Mesothelial cell of epicardium (in vitro differentiated cells): ENCODE data around the gene FREY1. TPM values are rescaled to one million over a fixed set of nuclear protein-coding genes. Genes with fewer than 3 reads are reported as not detected.
A peak's percentile ranks its signal among the peaks of the same experiment; 100 is the strongest.

Experiments used
- DNase-seq, 2 experiments: peaks; one replicate each; pipeline ENCODE4 v3.0.0; 2021; ENCODE audit warnings: low spot score in 2 of 2; ENCODE audit not compliant: unreplicated experiment in 2 of 2
- H3K27ac Mint-ChIP-seq: 2 replicates; pipeline ENCODE4 v1.8.0; 2021; ENCODE audit warnings: mixed read lengths
- H3K27me3 Mint-ChIP-seq: 2 replicates; pipeline ENCODE4 v1.8.0; 2021; ENCODE audit warnings: low read depth, mixed read lengths
- H3K36me3 Mint-ChIP-seq: 2 replicates; pipeline ENCODE4 v1.8.0; 2021; ENCODE audit warnings: mixed read lengths
- H3K4me1 Mint-ChIP-seq: 2 replicates; pipeline ENCODE4 v1.8.0; 2021; ENCODE audit warnings: mixed read lengths
- H3K4me3 Mint-ChIP-seq: 2 replicates; pipeline ENCODE4 v1.8.0; 2021; ENCODE audit warnings: mild to moderate bottlenecking, moderate library complexity, mixed read lengths
- H3K9me3 Mint-ChIP-seq: 2 replicates; pipeline ENCODE4 v1.8.0; 2021; ENCODE audit warnings: mixed read lengths
- CTCF ChIP-seq: fragments of 200-600 bp; sonication (generic); IDR thresholded peaks from one replicate; pipeline ENCODE4 v1.5.0; 2021; ENCODE audit warnings: antibody characterized with exemption; ENCODE audit not compliant: unreplicated experiment
- total RNA-seq: library from RNA; stranded (reverse); gene quantifications from 3 replicates; pipeline ENCODE4 v1.2.1, GENCODE V29; 2021

The FREY1 gene
- total RNA-seq, 1 donor from 2014 or later: 3.9 TPM

- H3K9me3 Mint-ChIP-seq: no peaks in the 10 kb centered on the region
- peaks cover 39% of the 10 kb centered on the region for H3K27me3 Mint-ChIP-seq
- no peak overlapping the region for H3K27ac Mint-ChIP-seq
- DNase-seq: no peak
- H3K36me3 Mint-ChIP-seq: no peaks in the 10 kb centered on the region
- peaks cover 24% of the 10 kb centered on the region for H3K4me1 Mint-ChIP-seq
- no peak for TF ChIP-seq CTCF
- H3K4me3 Mint-ChIP-seq: peak overlapping the region; percentile 59
Measured at GRCh38 chr11:45920531-45921477, 13.7 kb upstream of the FREY1 start.

GRCh38 chr11:45919806-45920530 lies 12.9 kb upstream of the FREY1 start:
- Mint-ChIP-seq H3K27ac (no peak overlapping the region), H3K4me3 (peak overlapping the region; percentile 3), H3K9me3 (no peaks in the 10 kb centered on the region), H3K4me1 (peaks cover 24% of the 10 kb centered on the region), H3K36me3 (no peaks in the 10 kb centered on the region), H3K27me3 (peaks cover 33% of the 10 kb centered on the region)
- TF ChIP-seq CTCF: no peak
- no peak for DNase-seq

GRCh38 chr11:45918962-45919675 lies 12.0 kb upstream of the FREY1 start:
- Mint-ChIP-seq H3K4me3 (peak overlapping the region; percentile 96), H3K36me3 (no peaks in the 10 kb centered on the region), H3K4me1 (peaks cover 21% of the 10 kb centered on the region), H3K27me3 (peaks cover 24% of the 10 kb centered on the region), H3K27ac (peak overlapping the region; percentile 98), H3K9me3 (no peaks in the 10 kb centered on the region)
- no peak for TF ChIP-seq CTCF
- DNase-seq: no peak

GRCh38 chr11:45918331-45918941 lies 11.4 kb upstream of the FREY1 start:
- Mint-ChIP-seq H3K9me3 (no peaks in the 10 kb centered on the region), H3K36me3 (peaks cover 2% of the 10 kb centered on the region), H3K4me1 (peaks cover 21% of the 10 kb centered on the region), H3K27ac (peak overlapping the region; percentile 98), H3K4me3 (peak overlapping the region; percentile 96), H3K27me3 (peaks cover 20% of the 10 kb centered on the region)
- DNase-seq: peak; percentile 56 to 71
- TF ChIP-seq CTCF: no peak
